Measurements from ENCODE around the gene FHAD1. TPM values are rescaled to one million over a fixed set of nuclear protein-coding genes. Genes with fewer than 3 reads are reported as not detected.

Gene FHAD1
- total and polyA plus RNA-seq, 2 of the 13 experiments (the other 11 are each of a cell fraction or from before 2014, with no cell fraction given): not detected

DNA sequence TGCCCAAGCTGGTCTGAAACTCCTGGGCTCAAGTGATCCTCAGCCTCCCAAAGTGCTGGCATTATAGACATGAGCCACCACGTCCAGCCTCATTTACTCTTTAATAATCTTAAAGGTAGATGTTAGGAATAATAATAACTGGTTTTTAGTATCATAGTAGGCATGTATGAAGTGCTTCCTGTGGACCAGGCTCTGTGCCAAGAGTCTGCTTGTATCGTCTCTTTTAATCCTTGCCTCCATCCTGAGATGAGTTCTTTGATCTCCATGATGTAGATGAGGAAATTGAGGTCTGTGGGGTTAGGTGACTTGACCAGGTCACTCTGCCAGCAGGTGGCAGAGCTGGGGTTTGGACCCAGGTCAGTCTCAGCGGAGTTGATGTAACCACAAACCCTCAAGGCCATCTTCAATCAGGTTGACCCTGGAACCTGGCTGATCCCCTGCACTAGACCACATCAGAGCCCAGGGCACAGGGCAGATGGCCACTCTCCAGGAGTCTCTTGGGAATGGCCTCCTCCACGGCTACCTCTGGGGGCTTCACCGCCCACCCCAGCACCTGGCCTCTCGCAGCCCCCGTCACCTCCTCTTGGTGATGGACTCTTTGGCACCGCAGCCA lies 173.9 kb downstream of the FHAD1 start (continued):
- TF ChIP-seq, protein P1, sequence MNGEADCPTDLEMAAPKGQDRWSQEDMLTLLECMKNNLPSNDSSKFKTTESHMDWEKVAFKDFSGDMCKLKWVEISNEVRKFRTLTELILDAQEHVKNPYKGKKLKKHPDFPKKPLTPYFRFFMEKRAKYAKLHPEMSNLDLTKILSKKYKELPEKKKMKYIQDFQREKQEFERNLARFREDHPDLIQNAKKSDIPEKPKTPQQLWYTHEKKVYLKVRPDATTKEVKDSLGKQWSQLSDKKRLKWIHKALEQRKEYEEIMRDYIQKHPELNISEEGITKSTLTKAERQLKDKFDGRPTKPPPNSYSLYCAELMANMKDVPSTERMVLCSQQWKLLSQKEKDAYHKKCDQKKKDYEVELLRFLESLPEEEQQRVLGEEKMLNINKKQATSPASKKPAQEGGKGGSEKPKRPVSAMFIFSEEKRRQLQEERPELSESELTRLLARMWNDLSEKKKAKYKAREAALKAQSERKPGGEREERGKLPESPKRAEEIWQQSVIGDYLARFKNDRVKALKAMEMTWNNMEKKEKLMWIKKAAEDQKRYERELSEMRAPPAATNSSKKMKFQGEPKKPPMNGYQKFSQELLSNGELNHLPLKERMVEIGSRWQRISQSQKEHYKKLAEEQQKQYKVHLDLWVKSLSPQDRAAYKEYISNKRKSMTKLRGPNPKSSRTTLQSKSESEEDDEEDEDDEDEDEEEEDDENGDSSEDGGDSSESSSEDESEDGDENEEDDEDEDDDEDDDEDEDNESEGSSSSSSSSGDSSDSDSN (CRISPR knock-in tag; IDR thresholded peaks at IDR 0.05): peak; percentile 24; the same call in 1 of the 2 replicates
- no peak for TF ChIP-seq MLX (CRISPR knock-in tag; IDR thresholded peaks at IDR 0.05)
- TF ChIP-seq RAD51 (IDR thresholded peaks at IDR 0.05; ENCODE audit: borderline replicate concordance): no peak
- TF ChIP-seq MZF1 (CRISPR knock-in tag; IDR thresholded peaks at IDR 0.05; ENCODE audit: borderline replicate concordance): no peak
- TF ChIP-seq PATZ1 (CRISPR knock-in tag; IDR thresholded peaks at IDR 0.05): 0 out of 2 replicates have a peak, but pooled peaks have one; percentile 29
- TF ChIP-seq ZMYM3 (CRISPR knock-in tag; IDR thresholded peaks at IDR 0.05): peak; percentile 55
- no peak for TF ChIP-seq ZMAT3 (CRISPR knock-in tag; conservative IDR thresholded peaks at IDR 0.05)
- TF ChIP-seq ZNF761 (CRISPR knock-in tag; conservative IDR thresholded peaks at IDR 0.05): no peak
- peak; percentile 65; the same call in 1 of the 2 replicates for TF ChIP-seq ELF3 (CRISPR knock-in tag; IDR thresholded peaks at IDR 0.05)
- TF ChIP-seq DDIT3 (CRISPR knock-in tag; IDR thresholded peaks at IDR 0.05): no peak
- TF ChIP-seq, protein P2, sequence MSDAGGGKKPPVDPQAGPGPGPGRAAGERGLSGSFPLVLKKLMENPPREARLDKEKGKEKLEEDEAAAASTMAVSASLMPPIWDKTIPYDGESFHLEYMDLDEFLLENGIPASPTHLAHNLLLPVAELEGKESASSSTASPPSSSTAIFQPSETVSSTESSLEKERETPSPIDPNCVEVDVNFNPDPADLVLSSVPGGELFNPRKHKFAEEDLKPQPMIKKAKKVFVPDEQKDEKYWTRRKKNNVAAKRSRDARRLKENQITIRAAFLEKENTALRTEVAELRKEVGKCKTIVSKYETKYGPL (CRISPR knock-in tag; IDR thresholded peaks at IDR 0.05): no peak
- no peak for TF ChIP-seq ZNF891 (CRISPR knock-in tag; IDR thresholded peaks at IDR 0.05)
- no peak for TF ChIP-seq ZNF431 (CRISPR knock-in tag; IDR thresholded peaks at IDR 0.05; ENCODE audit: borderline replicate concordance, low read depth)
- no peak for TF ChIP-seq YY1 (IDR thresholded peaks at IDR 0.05; ENCODE audit: insufficient read depth, insufficient replicate concordance, low read depth, low read length)
- no peak for TF ChIP-seq ZNF556 (CRISPR knock-in tag; IDR thresholded peaks at IDR 0.05; ENCODE audit: borderline replicate concordance)
- TF ChIP-seq ZNF510 (CRISPR knock-in tag; IDR thresholded peaks at IDR 0.05; ENCODE audit: low read depth): no peak
- TF ChIP-seq ELF1 (CRISPR knock-in tag; IDR thresholded peaks at IDR 0.05): no peak
- peak; percentile 51; the same call in 1 of the 2 replicates for TF ChIP-seq NR2C2 (CRISPR knock-in tag; IDR thresholded peaks at IDR 0.05; ENCODE audit: borderline replicate concordance)
- TF ChIP-seq NFATC3 (CRISPR knock-in tag; IDR thresholded peaks at IDR 0.05): no peak
- no peak for TF ChIP-seq ZNF280B (CRISPR knock-in tag; IDR thresholded peaks at IDR 0.05; ENCODE audit: borderline replicate concordance)
- TF ChIP-seq PBX2 (CRISPR knock-in tag; IDR thresholded peaks at IDR 0.05): no peak

Data from HepG2 (cell line).